AG04450 (cell line): ENCODE results near the gene RNF4. TPM values are rescaled to one million over a fixed set of nuclear protein-coding genes. Genes with fewer than 3 reads are reported as not detected.

ENCODE experiments used
- CTCF ChIA-PET: fragments of 300-600, 350-600 bp; formaldehyde crosslinking; extraction: SDS; loops from one replicate; lab custom pipeline; 2022; ENCODE audit warnings: antibody characterized with exemption, inconsistent platforms; lab: Charles Lee
- POLR2A ChIA-PET: fragments of 350-600 bp; formaldehyde crosslinking; extraction: SDS; loops from one replicate; lab custom pipeline; 2021; ENCODE audit warnings: antibody characterized with exemption, inconsistent platforms; lab: Yijun Ruan, JAX
- DNase-seq: peaks from one replicate; pipeline ENCODE4 v3.0.0-alpha.2; 2011; ENCODE audit warnings: low read depth, low spot score
- H3K27ac ChIP-seq: one replicate; pipeline ENCODE4 v1.5.1; 2012; ENCODE audit warnings: low read depth, low read length, control low read depth
- H3K27me3 ChIP-seq: one replicate; pipeline ENCODE4 v1.6.0; 2012; ENCODE audit warnings: low read length; ENCODE audit not compliant: control insufficient read depth, insufficient read depth
- H3K4me3 ChIP-seq: 2 replicates; pipeline ENCODE4 v1.5.1; 2011; ENCODE audit warnings: mild to moderate bottlenecking, low read depth, low read length, control low read depth
- H3K9me3 ChIP-seq: 2 replicates; pipeline ENCODE4 v1.5.1; 2012; ENCODE audit warnings: low read length; ENCODE audit not compliant: control insufficient read depth, insufficient read depth
- CTCF ChIP-seq: IDR thresholded peaks from 2 replicates; pipeline ENCODE4 v1.5.1; 2011; ENCODE audit warnings: low read depth, low read length, control low read depth, inconsistent platforms
- polyA plus RNA-seq: library from polyadenylated mRNA; depleted of rRNA; stranded (reverse); fragments of >200 nt; gene quantifications from 2 replicates; pipeline ENCODE4 v1.2.3, GENCODE V29; 2011

The RNF4 gene
- polyA plus RNA-seq, 1 experiment, result 95.4 TPM

GRCh38 chr4:2437475-2438215, 31.3 kb upstream of the RNF4 start:
- ChIA-PET POLR2A (interaction anchor here (0.6 kb wide), 1 partner anchor 81 kb away, joined by 5 read pairs; no protein-coding TSS in a partner anchor), CTCF (no interaction called here)
- no peak overlapping the region for H3K4me3 ChIP-seq
- peaks cover 12% of the 10 kb centered on the region for H3K27me3 ChIP-seq
- H3K9me3 ChIP-seq, result no peaks in the 10 kb centered on the region; the same call in 1 of the 2 replicates
- no peak overlapping the region for H3K27ac ChIP-seq
- DNase-seq, result no peak
- no peak for TF ChIP-seq CTCF

GRCh38 chr4:2438822-2439718, 29.8 kb upstream of the RNF4 start:
- Histone ChIP-seq H3K27ac (no peak overlapping the region), H3K4me3 (no peak overlapping the region), H3K27me3 (peaks cover 8% of the 10 kb centered on the region), H3K9me3 (no peaks in the 10 kb centered on the region; the same call in 1 of the 2 replicates)
- CTCF ChIA-PET, result interaction anchor here (0.9 kb wide), 1 partner anchor 27 kb away, joined by 4 read pairs; no protein-coding TSS in a partner anchor
- TF ChIP-seq CTCF, result no peak
- POLR2A ChIA-PET, result no interaction called here
- no peak for DNase-seq

- no peak overlapping the region for H3K4me3 ChIP-seq
- no peak for DNase-seq
- peak; percentile 67 for TF ChIP-seq CTCF
- H3K9me3 ChIP-seq, result no peaks in the 10 kb centered on the region; the same call in 1 of the 2 replicates
- CTCF ChIA-PET, result interaction anchor here (0.9 to 2.4 kb wide), 4 partner anchors 26 to 224 kb away, joined by 3 to 17 read pairs (median 6); no protein-coding TSS in a partner anchor
- POLR2A ChIA-PET, result no interaction called here
- peaks cover 2% of the 10 kb centered on the region for H3K27me3 ChIP-seq
- H3K27ac ChIP-seq, result no peak overlapping the region
Measured at GRCh38 chr4:2441393-2442174, 27.3 kb upstream of the RNF4 start.

- H3K27me3 ChIP-seq, result no peaks in the 10 kb centered on the region
- H3K4me3 ChIP-seq, result no peak overlapping the region
- ChIA-PET CTCF (interaction anchor here (0.6 to 2.4 kb wide), 5 partner anchors 27 to 288 kb away, joined by 3 to 17 read pairs (median 5); no protein-coding TSS in a partner anchor), POLR2A (interaction anchor here (0.6 kb wide), 1 partner anchor 14 kb away, joined by 4 read pairs; no protein-coding TSS in a partner anchor)
- no peak overlapping the region for H3K27ac ChIP-seq
- TF ChIP-seq CTCF, result no peak
- H3K9me3 ChIP-seq, result no peaks in the 10 kb centered on the region; the same call in 1 of the 2 replicates
- DNase-seq, result no peak
Measured at GRCh38 chr4:2442175-2442993, 26.5 kb upstream of the RNF4 start.
